ENCODE data around the gene ABCD4. TPM values are rescaled to one million over a fixed set of nuclear protein-coding genes. Genes with fewer than 3 reads are reported as not detected.

The ABCD4 gene
- polyA plus RNA-seq, 2 of the 4 experiments (the other 2 are of a cell fraction): 13.9 to 35.8 TPM

DNA sequence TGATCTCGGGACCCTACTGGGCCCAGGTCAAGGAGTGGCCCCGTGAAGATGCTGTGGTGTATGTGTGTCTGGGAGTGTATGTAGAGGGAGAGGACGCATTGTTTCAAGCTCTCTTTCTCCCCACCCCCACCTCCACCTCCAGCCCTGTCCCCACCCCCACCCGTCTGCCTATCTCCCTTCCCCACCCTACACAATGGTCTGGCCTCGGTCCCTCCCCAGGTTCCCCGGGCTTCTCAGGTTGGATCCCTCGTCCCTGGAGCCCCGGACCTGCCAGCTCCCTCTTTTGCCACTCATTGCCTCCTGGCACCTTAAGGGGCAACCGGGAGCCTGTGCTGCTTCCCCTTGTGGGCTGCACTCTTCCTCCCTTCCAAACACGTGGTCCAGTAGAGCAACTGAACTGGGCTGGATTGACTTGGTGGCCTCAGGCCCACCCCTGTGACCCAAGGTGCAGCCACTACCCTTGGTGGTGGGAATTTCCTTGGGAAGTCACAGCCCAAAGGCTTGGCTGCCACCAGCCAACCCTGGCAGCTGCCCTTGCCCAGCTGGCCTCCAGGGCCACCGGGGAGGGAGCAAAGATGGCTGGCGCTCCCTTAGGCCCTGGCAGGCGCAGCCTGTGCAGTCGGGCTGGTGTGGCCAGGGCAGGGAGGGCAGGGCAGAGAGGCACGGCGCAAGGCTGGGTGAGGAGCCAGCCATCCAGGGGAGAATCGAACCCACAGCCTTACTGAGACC, 46.2 kb upstream of the ABCD4 start:
- CTCF ChIA-PET: interaction anchor here (0.9 to 1.8 kb wide), 3 partner anchors 14 to 130 kb away, joined by 3 to 6 read pairs (median 4); no protein-coding TSS in a partner anchor
- POLR2A ChIA-PET: no interaction called here
- H3K4me2 ChIP-seq: no peak overlapping the region
- no peak; a peak in 1 of 6 replicates for ATAC-seq
- no peak for DNase-seq (ENCODE audit: low read depth in 1 of 2, low spot score in 1 of 2)
- no peak overlapping the region for H3K4me3 ChIP-seq
- TF ChIP-seq CHD4 (IDR thresholded peaks at IDR 0.05; ENCODE audit: borderline replicate concordance) (no peak), MAZ (IDR thresholded peaks at IDR 0.05; ENCODE audit: borderline replicate concordance, low read depth, low read length) (no peak), KDM5A (IDR thresholded peaks at IDR 0.05) (no peak), RFX5 (IDR thresholded peaks at IDR 0.05) (no peak), MYC (IDR thresholded peaks at IDR 0.05; ENCODE audit: borderline replicate concordance, low read length) (no peak), ZC3H11A (IDR thresholded peaks at IDR 0.05) (no peak), NFE2L2 (conservative IDR thresholded peaks at IDR 0.05; ENCODE audit: low read length) (no peak)
- TF ChIP-seq, protein P1, sequence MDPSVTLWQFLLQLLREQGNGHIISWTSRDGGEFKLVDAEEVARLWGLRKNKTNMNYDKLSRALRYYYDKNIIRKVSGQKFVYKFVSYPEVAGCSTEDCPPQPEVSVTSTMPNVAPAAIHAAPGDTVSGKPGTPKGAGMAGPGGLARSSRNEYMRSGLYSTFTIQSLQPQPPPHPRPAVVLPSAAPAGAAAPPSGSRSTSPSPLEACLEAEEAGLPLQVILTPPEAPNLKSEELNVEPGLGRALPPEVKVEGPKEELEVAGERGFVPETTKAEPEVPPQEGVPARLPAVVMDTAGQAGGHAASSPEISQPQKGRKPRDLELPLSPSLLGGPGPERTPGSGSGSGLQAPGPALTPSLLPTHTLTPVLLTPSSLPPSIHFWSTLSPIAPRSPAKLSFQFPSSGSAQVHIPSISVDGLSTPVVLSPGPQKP (IDR thresholded peaks at IDR 0.05; ENCODE audit: low read depth, low read length): no peak
- TF ChIP-seq, protein P2, sequence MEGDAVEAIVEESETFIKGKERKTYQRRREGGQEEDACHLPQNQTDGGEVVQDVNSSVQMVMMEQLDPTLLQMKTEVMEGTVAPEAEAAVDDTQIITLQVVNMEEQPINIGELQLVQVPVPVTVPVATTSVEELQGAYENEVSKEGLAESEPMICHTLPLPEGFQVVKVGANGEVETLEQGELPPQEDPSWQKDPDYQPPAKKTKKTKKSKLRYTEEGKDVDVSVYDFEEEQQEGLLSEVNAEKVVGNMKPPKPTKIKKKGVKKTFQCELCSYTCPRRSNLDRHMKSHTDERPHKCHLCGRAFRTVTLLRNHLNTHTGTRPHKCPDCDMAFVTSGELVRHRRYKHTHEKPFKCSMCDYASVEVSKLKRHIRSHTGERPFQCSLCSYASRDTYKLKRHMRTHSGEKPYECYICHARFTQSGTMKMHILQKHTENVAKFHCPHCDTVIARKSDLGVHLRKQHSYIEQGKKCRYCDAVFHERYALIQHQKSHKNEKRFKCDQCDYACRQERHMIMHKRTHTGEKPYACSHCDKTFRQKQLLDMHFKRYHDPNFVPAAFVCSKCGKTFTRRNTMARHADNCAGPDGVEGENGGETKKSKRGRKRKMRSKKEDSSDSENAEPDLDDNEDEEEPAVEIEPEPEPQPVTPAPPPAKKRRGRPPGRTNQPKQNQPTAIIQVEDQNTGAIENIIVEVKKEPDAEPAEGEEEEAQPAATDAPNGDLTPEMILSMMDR (IDR thresholded peaks at IDR 0.05): no peak
- no peaks in the 10 kb centered on the region for H3K9me3 ChIP-seq
- no peaks in the 10 kb centered on the region for H3K4me1 ChIP-seq
- FAIRE-seq: no peak
- 80% methylated on average over 15 of the region's 17 CpGs for WGBS (ENCODE audit: missing lambda C conversion rate)
- no peak overlapping the region for H3K27ac ChIP-seq

DNA sequence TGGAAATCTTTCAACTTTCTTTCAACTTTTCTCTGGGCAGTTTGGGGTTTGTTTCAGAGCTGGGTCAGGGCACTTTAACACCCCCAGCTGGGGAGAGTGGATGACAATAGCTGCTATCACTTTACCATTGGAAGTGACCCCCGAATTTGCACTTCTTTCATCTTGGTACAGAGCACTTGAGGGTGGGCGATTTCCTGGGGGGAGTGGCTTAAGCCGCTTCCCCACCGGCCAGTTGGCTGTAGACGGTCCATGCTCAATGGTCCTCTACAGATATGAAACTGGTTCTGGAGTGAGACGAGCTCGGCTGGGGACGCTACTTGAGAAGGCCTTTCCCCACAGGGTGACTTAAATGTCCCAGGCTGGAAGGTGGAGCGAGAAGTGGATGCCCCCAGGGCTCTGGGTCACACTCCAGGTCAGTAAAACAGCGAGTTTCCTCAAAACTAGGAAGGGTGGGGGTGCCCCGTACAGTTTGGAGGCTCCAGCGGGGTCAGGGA, 45.6 kb upstream of the ABCD4 start, which contains the start of gene VRTN:
Gene VRTN (plus strand): TSS at position 231 of the 494 bp plus-strand sequence. CDS start 8,313 bp downstream, outside the sequence.
- no peak for TF ChIP-seq RARB (CRISPR knock-in tag; IDR thresholded peaks at IDR 0.05)
- TF ChIP-seq CHD4 (IDR thresholded peaks at IDR 0.05; ENCODE audit: borderline replicate concordance): no peak
- TF ChIP-seq KDM1A (IDR thresholded peaks at IDR 0.05; ENCODE audit: low read depth): no peak
- TF ChIP-seq HOXA7 (CRISPR knock-in tag; IDR thresholded peaks at IDR 0.05): no peak
- TF ChIP-seq CBX8 (IDR thresholded peaks at IDR 0.05): no peak
- no peak for TF ChIP-seq NPAS2 (CRISPR knock-in tag; IDR thresholded peaks at IDR 0.05; ENCODE audit: borderline replicate concordance)
- no peak for TF ChIP-seq FOXS1 (CRISPR knock-in tag; IDR thresholded peaks at IDR 0.05)
- no peak for TF ChIP-seq BHLHE40 (IDR thresholded peaks at IDR 0.05; ENCODE audit: low read depth, low read length)
- ATAC-seq (no peak), FAIRE-seq (no peak), DNase-seq (ENCODE audit: low read depth in 1 of 2, low spot score in 1 of 2) (no peak)
- Histone ChIP-seq H3K27ac (no peak within 1 kb of the TSS), H3K9me3 (no peaks in the 10 kb centered on the region), H3K4me3 (no peak within 1 kb of the TSS), H3K4me1 (no peaks in the 10 kb centered on the region), H3K4me2 (no peak within 1 kb of the TSS)
- ChIA-PET CTCF (interaction anchor here (0.7 to 1.8 kb wide), 4 partner anchors 8 to 131 kb away, joined by 3 to 6 read pairs (median 4); partner anchors contain the start of gene ABCD4), POLR2A (no interaction called here)
- WGBS (ENCODE audit: missing lambda C conversion rate): 68% methylated on average over 12 of the region's 12 CpGs

DNA sequence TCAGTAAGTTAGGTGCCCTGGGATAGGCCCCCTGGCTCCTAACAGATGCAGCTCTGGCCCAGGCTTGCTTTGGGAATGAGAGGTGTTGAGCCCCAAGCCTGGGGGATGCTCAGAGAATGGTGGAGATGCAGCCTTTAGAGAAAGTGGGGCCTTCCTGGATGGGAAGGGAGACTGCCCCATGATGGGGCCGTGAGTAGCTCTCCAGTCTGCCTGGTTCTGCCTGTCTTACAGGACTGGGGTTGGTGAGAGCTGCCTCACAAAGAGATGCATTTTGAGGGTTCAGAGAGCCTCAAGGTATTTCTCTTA, 45.0 kb upstream of the ABCD4 start:
- H3K4me1 ChIP-seq: no peaks in the 10 kb centered on the region
- CTCF ChIA-PET: interaction anchor here (0.7 to 1.8 kb wide), 4 partner anchors 9 to 131 kb away, joined by 3 to 6 read pairs (median 4); partner anchors contain the start of gene ABCD4
- no peak for ATAC-seq
- 15% methylated on average over 1 of the region's 1 CpG for WGBS (ENCODE audit: missing lambda C conversion rate)
- POLR2A ChIA-PET: no interaction called here
- H3K9me3 ChIP-seq: no peaks in the 10 kb centered on the region
- H3K27ac ChIP-seq: no peak overlapping the region
- FAIRE-seq: no peak
- DNase-seq (ENCODE audit: low read depth in 1 of 2, low spot score in 1 of 2): no peak
- H3K4me2 ChIP-seq: no peak overlapping the region
- no peak overlapping the region for H3K4me3 ChIP-seq
- TF ChIP-seq PHF8 (IDR thresholded peaks at IDR 0.05; ENCODE audit: borderline replicate concordance, low read depth): no peak
